Glutamatergic neuron (in vitro differentiated cells): ENCODE results near the gene UBE3C. TPM values are rescaled to one million over a fixed set of nuclear protein-coding genes. Genes with fewer than 3 reads are reported as not detected.

Experiments used
- DNase-seq: peaks from one replicate; pipeline ENCODE4 v3.0.0; 2022
- H3K27ac Mint-ChIP-seq: one replicate; pipeline ENCODE4 v1.8.0; 2020; ENCODE audit warnings: mild to moderate bottlenecking, mixed read lengths, inconsistent platforms; ENCODE audit not compliant: unreplicated experiment
- H3K27me3 Mint-ChIP-seq: one replicate; pipeline ENCODE4 v1.8.0; 2020; ENCODE audit warnings: mild to moderate bottlenecking, moderate library complexity, mixed read lengths, inconsistent platforms; ENCODE audit not compliant: unreplicated experiment
- H3K36me3 Mint-ChIP-seq: one replicate; pipeline ENCODE4 v1.8.0; 2020; ENCODE audit warnings: mild to moderate bottlenecking, mixed read lengths, inconsistent platforms; ENCODE audit not compliant: unreplicated experiment
- H3K4me1 Mint-ChIP-seq: one replicate; pipeline ENCODE4 v1.8.0; 2020; ENCODE audit warnings: mild to moderate bottlenecking, low read depth, mixed read lengths, inconsistent platforms; ENCODE audit not compliant: unreplicated experiment
- H3K4me3 Mint-ChIP-seq: one replicate; pipeline ENCODE4 v1.8.0; 2020; ENCODE audit warnings: mild to moderate bottlenecking, mixed read lengths, inconsistent platforms; ENCODE audit not compliant: unreplicated experiment
- H3K9me3 Mint-ChIP-seq: one replicate; pipeline ENCODE4 v1.8.0; 2020; ENCODE audit warnings: mild to moderate bottlenecking, moderate library complexity, mixed read lengths, inconsistent platforms; ENCODE audit not compliant: unreplicated experiment
- CTCF ChIP-seq: fragments of 200-600 bp; sonication (generic); IDR thresholded peaks from one replicate; pipeline ENCODE4 v1.5.0; 2021; ENCODE audit not compliant: partially characterized antibody, unreplicated experiment
- total RNA-seq: library from RNA; stranded (reverse); fragmentation: NEBNext Ultra II Directional; extraction: Animal tissue kit (Norgen Biotek cat#: 25700); gene quantifications from one replicate; pipeline ENCODE4 v1.2.1, GENCODE V29; 2021; ENCODE audit not compliant: unreplicated experiment

The UBE3C gene
- total RNA-seq, 1 donor from 2014 or later, result 52.5 TPM

DNA sequence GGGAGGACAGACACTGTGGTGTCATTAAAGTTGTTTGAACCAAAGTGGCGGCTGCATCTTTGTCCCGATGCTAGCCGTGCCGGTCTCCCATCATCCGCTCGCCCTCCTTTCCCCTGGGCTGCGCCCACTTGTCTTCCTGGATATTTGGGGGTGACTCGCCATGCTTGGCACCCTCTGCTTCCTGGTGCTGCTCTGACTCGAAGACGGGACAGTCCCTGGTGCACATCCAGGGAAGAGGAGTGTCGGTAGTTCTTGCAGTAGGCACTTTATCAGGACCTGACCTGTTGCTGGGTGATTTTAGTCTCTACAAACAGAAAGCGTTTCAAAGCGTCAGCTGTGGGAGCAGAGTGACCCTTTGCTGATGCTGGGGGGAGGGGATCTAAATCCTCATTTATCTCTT lies 129.8 kb downstream of the UBE3C start:
- Mint-ChIP-seq H3K36me3 (no peaks in the 10 kb centered on the region), H3K27me3 (peaks cover 8% of the 10 kb centered on the region), H3K9me3 (peaks cover 3% of the 10 kb centered on the region), H3K4me1 (peaks cover 16% of the 10 kb centered on the region), H3K27ac (no peak overlapping the region), H3K4me3 (no peak overlapping the region)
- no peak for DNase-seq
- TF ChIP-seq CTCF, result no peak

- Mint-ChIP-seq H3K9me3 (peaks cover 3% of the 10 kb centered on the region), H3K4me3 (no peak overlapping the region), H3K27me3 (peaks cover 10% of the 10 kb centered on the region), H3K4me1 (peaks cover 16% of the 10 kb centered on the region), H3K27ac (no peak overlapping the region), H3K36me3 (no peaks in the 10 kb centered on the region)
- no peak for DNase-seq
- TF ChIP-seq CTCF, result no peak
These were observed 130.8 kb downstream of the UBE3C start for GRCh38 chr7:157269341-157270059.

GRCh38 chr7:157270060-157270444 lies 131.3 kb downstream of the UBE3C start:
- Mint-ChIP-seq H3K36me3 (no peaks in the 10 kb centered on the region), H3K4me3 (no peak overlapping the region), H3K27ac (no peak overlapping the region), H3K4me1 (peaks cover 16% of the 10 kb centered on the region), H3K9me3 (peaks cover 4% of the 10 kb centered on the region), H3K27me3 (peaks cover 10% of the 10 kb centered on the region)
- no peak for DNase-seq
- no peak for TF ChIP-seq CTCF

GRCh38 chr7:157271315-157271990 lies 132.7 kb downstream of the UBE3C start:
- TF ChIP-seq CTCF, result no peak
- Mint-ChIP-seq H3K4me1 (peaks cover 16% of the 10 kb centered on the region), H3K4me3 (peak overlapping the region; percentile 41), H3K27ac (peak overlapping the region; percentile 48), H3K36me3 (no peaks in the 10 kb centered on the region), H3K9me3 (peaks cover 6% of the 10 kb centered on the region), H3K27me3 (peaks cover 10% of the 10 kb centered on the region)
- DNase-seq, result no peak

DNA sequence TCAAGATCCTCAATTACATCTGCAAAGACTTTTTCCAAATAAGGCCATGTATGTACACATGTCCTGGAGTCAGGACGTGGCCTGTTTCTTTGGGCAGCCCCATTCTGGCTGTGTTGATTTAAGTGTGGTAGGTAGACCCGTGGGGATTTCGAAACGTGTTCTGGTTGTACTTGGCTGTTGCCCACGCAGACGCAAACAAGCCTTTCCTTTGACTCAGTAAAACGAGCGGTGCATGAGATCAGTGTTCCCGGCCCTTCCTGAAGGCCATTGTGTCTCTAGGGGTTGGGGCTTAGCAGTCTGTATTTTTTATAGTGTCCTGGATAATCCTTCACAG lies 133.2 kb downstream of the UBE3C start:
- Mint-ChIP-seq H3K4me3 (peak overlapping the region; percentile 41), H3K27me3 (peaks cover 10% of the 10 kb centered on the region), H3K36me3 (no peaks in the 10 kb centered on the region), H3K9me3 (peaks cover 8% of the 10 kb centered on the region), H3K4me1 (peaks cover 18% of the 10 kb centered on the region), H3K27ac (peak overlapping the region; percentile 43)
- DNase-seq, result no peak
- no peak for TF ChIP-seq CTCF
